ENCODE results near the gene TSHZ2. TPM values are rescaled to one million over a fixed set of nuclear protein-coding genes. Genes with fewer than 3 reads are reported as not detected.

The TSHZ2 gene
- total RNA-seq, 4 donors from 2014 or later: 1.9 to 12.9 (median 5.0) TPM

DNA sequence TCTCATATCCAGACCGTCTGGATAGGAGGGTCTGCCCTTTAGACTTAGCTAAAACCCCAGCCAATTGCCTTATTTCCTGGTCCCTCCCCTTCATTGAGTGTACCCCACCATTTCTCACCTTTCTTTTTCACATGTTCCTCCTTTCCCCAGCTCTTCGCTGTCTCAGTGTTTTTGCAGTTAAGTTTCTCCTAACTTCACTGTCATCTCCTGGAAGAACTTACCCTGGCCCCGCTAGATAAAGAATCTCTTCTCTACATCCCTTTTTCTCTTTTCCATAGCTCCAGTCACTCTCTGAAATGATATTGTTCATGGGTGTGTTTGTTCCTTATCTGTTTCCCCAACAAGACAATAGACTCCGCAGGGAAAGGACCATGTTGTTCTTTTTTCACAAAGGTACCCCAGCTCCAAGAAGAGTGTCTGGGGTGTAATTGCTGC, 208.8 kb downstream of the TSHZ2 start:
- no peak for DNase-seq
- 46 to 69% methylated on average over 3 to 4 of the region's 4 CpGs for WGBS, 2 donors (ENCODE audit: low coverage in 1 of 2)

DNA sequence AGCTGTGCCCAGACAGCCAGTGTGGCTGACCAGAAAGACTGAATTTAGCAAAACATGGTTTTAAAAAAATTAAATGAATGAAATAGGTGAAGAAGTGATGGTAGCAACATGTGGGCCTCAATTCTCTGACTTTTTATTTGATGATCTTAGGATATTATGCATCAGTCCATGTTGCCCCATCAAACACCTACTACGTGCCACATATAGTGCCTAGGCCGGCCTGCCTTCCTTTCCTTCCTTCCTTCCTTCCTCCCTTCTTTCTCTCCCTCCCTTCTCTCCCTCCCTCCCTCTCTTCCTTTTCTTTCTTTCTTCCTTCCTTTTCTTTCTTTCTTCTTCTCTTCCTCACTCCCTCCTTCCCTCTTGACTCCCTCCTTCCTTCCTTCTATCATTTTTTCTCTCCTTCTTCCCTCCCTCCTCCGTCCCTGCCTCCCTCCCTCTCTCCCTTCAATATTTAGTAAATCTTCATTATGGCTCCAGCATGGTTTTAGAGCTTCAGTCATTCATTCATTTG, 209.8 kb downstream of the TSHZ2 start:
- H3K4me3 ChIP-seq: no peak overlapping the region
- no peak for DNase-seq
- no peaks in the 10 kb centered on the region for H3K9me3 ChIP-seq
- H3K4me1 ChIP-seq: no peaks in the 10 kb centered on the region
- in situ Hi-C loops (cut with MboI; ENCODE audit: low pct_ligation_motif_present in 1 of 4, low pct_unique_long_range_greater_than_20kb in 1 of 4, low sequenced_read_pairs in 3 of 4): no loop called here
- H3K27me3 ChIP-seq: no peaks in the 10 kb centered on the region
- WGBS, 2 donors (ENCODE audit: low coverage in 1 of 2): 82 to 88% methylated on average over 3 of the region's 3 CpGs
- TF ChIP-seq POLR2A (IDR thresholded peaks at IDR 0.05): no peak
- TF ChIP-seq, protein P1, sequence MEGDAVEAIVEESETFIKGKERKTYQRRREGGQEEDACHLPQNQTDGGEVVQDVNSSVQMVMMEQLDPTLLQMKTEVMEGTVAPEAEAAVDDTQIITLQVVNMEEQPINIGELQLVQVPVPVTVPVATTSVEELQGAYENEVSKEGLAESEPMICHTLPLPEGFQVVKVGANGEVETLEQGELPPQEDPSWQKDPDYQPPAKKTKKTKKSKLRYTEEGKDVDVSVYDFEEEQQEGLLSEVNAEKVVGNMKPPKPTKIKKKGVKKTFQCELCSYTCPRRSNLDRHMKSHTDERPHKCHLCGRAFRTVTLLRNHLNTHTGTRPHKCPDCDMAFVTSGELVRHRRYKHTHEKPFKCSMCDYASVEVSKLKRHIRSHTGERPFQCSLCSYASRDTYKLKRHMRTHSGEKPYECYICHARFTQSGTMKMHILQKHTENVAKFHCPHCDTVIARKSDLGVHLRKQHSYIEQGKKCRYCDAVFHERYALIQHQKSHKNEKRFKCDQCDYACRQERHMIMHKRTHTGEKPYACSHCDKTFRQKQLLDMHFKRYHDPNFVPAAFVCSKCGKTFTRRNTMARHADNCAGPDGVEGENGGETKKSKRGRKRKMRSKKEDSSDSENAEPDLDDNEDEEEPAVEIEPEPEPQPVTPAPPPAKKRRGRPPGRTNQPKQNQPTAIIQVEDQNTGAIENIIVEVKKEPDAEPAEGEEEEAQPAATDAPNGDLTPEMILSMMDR (IDR thresholded peaks at IDR 0.05): no peak
- no peak for TF ChIP-seq EP300 (IDR thresholded peaks at IDR 0.05; ENCODE audit: low read depth)
- no peak for TF ChIP-seq POLR2AphosphoS5 (IDR thresholded peaks at IDR 0.05)
- intact Hi-C loops (cut with DNase I; ENCODE audit: low total_unique reads): no loop called here
- no peaks in the 10 kb centered on the region for H3K36me3 ChIP-seq
- H3K27ac ChIP-seq: no peak overlapping the region

More for the DNA sequence above, 208.8 kb downstream of the TSHZ2 start:
- TF ChIP-seq, protein P1 (IDR thresholded peaks at IDR 0.05): no peak
- TF ChIP-seq POLR2AphosphoS5 (IDR thresholded peaks at IDR 0.05): no peak
- TF ChIP-seq EP300 (IDR thresholded peaks at IDR 0.05; ENCODE audit: low read depth): no peak
- no peak for TF ChIP-seq POLR2A (IDR thresholded peaks at IDR 0.05)
- Histone ChIP-seq H3K27me3 (no peaks in the 10 kb centered on the region), H3K4me3 (no peak overlapping the region), H3K27ac (no peak overlapping the region), H3K36me3 (no peaks in the 10 kb centered on the region), H3K9me3 (no peaks in the 10 kb centered on the region), H3K4me1 (no peaks in the 10 kb centered on the region)
- intact Hi-C loops (cut with DNase I; ENCODE audit: low total_unique reads): no loop called here
- in situ Hi-C loops (cut with MboI; ENCODE audit: low pct_ligation_motif_present in 1 of 4, low pct_unique_long_range_greater_than_20kb in 1 of 4, low sequenced_read_pairs in 3 of 4): no loop called here

DNA sequence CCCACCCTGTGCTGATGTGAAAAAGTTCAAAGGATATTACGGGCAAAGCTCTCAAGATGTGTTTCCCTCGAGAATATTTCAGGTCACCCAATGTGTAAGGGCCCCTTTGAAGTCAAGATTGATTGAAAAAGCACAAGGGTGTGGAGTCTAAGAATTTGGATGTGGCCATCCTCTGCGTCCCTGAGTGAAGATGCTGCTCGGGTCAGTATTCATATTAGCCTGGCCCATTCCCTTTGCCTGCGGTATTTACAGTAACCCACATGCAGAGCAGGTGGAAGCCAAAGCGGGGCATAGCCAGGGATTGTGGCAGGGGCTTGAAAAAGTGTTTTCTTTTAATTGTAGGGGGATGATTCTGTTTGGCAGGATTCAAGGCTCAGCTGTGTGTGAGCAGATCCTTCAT, 211.0 kb downstream of the TSHZ2 start:
- Histone ChIP-seq H3K36me3 (no peaks in the 10 kb centered on the region), H3K4me1 (no peaks in the 10 kb centered on the region), H3K27me3 (no peaks in the 10 kb centered on the region), H3K27ac (no peak overlapping the region), H3K9me3 (no peaks in the 10 kb centered on the region), H3K4me3 (no peak overlapping the region)
- intact Hi-C loops (cut with DNase I; ENCODE audit: low total_unique reads) (no loop called here), in situ Hi-C loops (cut with MboI; ENCODE audit: low pct_ligation_motif_present in 1 of 4, low pct_unique_long_range_greater_than_20kb in 1 of 4, low sequenced_read_pairs in 3 of 4) (no loop called here)
- WGBS, 2 donors (ENCODE audit: low coverage in 1 of 2): 82 to 83% methylated on average over 2 to 6 of the region's 6 CpGs
- no peak for DNase-seq
- TF ChIP-seq POLR2AphosphoS5 (IDR thresholded peaks at IDR 0.05): no peak
- TF ChIP-seq EP300 (IDR thresholded peaks at IDR 0.05; ENCODE audit: low read depth): no peak
- no peak for TF ChIP-seq POLR2A (IDR thresholded peaks at IDR 0.05)
- TF ChIP-seq, protein P1 (IDR thresholded peaks at IDR 0.05): no peak

DNA sequence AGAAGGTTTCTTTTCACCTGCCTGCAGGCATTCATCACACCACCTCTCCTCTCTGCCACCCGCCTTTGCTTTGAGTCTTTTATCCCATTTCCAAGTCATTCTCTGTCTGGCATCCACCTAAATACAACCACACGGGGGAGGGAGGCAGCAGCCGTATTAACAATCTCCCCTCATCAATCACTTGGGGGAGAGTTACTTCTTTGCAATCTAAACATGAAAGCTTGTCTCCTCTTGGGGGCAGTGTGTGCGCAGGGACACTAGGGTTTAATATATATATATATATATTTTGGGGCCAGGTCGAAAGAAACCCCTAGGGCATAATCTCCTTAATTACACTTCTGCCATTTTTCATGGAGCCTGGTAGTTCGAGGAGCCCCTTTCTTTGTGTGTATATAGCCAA, 214.5 kb downstream of the TSHZ2 start:
- DNase-seq: no peak
- Histone ChIP-seq H3K27ac (no peak overlapping the region), H3K36me3 (no peaks in the 10 kb centered on the region), H3K9me3 (no peaks in the 10 kb centered on the region), H3K4me3 (no peak overlapping the region), H3K4me1 (no peaks in the 10 kb centered on the region), H3K27me3 (no peaks in the 10 kb centered on the region)
- in situ Hi-C loops (cut with MboI; ENCODE audit: low pct_ligation_motif_present in 1 of 4, low pct_unique_long_range_greater_than_20kb in 1 of 4, low sequenced_read_pairs in 3 of 4): no loop called here
- intact Hi-C loops (cut with DNase I; ENCODE audit: low total_unique reads): no loop called here
- 66 to 67% methylated on average over 6 of the region's 6 CpGs for WGBS, 2 donors (ENCODE audit: low coverage in 1 of 2)
- TF ChIP-seq, protein P1 (IDR thresholded peaks at IDR 0.05): no peak
- TF ChIP-seq POLR2AphosphoS5 (IDR thresholded peaks at IDR 0.05) (no peak), POLR2A (IDR thresholded peaks at IDR 0.05) (no peak), EP300 (IDR thresholded peaks at IDR 0.05; ENCODE audit: low read depth) (no peak)
